SK-N-MC (cell line): ENCODE data around the gene BSDC1.

Experiments used
- EZH2 ChIP-seq: fragments of 200-600 bp; sonication (generic); IDR thresholded peaks from one replicate; pipeline ENCODE4 v1.6.1; 2017; ENCODE audit warnings: antibody characterized with exemption
- POLR2AphosphoS5 ChIP-seq: IDR thresholded peaks from 2 replicates; pipeline ENCODE4 v1.6.1; 2012; ENCODE audit warnings: mild to moderate bottlenecking, low read depth, low read length, borderline replicate concordance

DNA sequence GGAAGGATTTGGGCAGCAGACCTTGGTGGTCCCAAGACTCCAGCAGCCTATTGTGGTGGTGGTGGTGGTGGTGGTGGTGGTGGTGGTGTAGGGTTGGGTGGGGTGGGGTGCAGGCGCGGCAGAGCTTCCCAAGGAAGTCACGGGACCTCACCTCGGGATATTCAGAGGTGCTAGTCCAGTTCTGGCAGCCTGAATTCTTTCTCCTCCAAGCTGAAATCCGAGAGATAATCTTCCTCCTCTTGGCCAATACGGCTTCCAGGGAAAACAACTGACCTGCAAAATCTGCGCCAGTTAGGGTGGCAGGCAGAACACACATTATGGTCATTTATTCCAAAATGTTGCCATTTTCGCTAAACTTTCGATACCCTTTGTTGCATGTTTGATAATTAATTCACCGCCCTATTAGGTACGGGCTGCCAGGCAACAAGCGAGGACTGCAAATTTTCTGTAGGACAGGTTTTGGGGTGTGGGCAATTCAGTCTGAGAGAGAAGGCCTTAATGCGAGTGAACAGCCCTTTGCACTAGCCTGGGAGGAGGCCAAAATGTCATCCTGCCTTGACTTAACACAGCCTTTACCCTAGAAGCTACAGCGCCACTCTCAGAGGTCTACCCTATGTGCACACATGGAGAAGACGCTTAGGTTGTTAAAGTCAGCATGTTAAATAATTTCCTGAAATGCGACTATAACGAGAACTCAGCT lies 33.2 kb upstream of the BSDC1 start:
- TF ChIP-seq EZH2, result no peak
- no peak for TF ChIP-seq POLR2AphosphoS5
